Activated naive CD4-positive, alpha-beta T cell treated with anti-CD3 and anti-CD28 coated beads for 36 hours (primary cell): ENCODE measurements around the gene SORCS3. TPM values are rescaled to one million over a fixed set of nuclear protein-coding genes. Genes with fewer than 3 reads are reported as not detected.

Experiments used
- CTCF ChIA-PET: fragments of 350-600 bp; sonication (Branson Sonifier 250); formaldehyde crosslinking; loops from one replicate; lab custom pipeline; 2021; ENCODE audit warnings: antibody characterized with exemption; lab: Charles Lee
- DNase-seq: peaks from one replicate; pipeline ENCODE4 v3.0.0-alpha.2; 2020
- H3K27ac Mint-ChIP-seq: one replicate; pipeline ENCODE4 v1.8.0; 2021; ENCODE audit warnings: mild to moderate bottlenecking, mixed read lengths
- H3K27me3 Mint-ChIP-seq: one replicate; pipeline ENCODE4 v1.8.0; 2021; ENCODE audit warnings: low read depth, mixed read lengths
- H3K36me3 Mint-ChIP-seq: one replicate; pipeline ENCODE4 v1.8.0; 2021; ENCODE audit warnings: low read depth, mixed read lengths
- H3K4me1 Mint-ChIP-seq: one replicate; pipeline ENCODE4 v1.8.0; 2021; ENCODE audit warnings: low read depth, mixed read lengths
- H3K4me3 Mint-ChIP-seq: one replicate; pipeline ENCODE4 v1.8.0; 2021; ENCODE audit warnings: mild to moderate bottlenecking, moderate library complexity, mixed read lengths
- H3K9me3 Mint-ChIP-seq: one replicate; pipeline ENCODE4 v1.8.0; 2021; ENCODE audit warnings: mixed read lengths
- intact Hi-C: fragments of 100-400 bp; cut with micrococcal nuclease; formaldehyde crosslinking; loops from one replicate; pipeline ENCODE4 v1.15.1; 2023
- total RNA-seq, 2 experiments: library from RNA; stranded (reverse); gene quantifications; one replicate each; pipeline ENCODE4 v1.2.3, GENCODE V29; 2021

The SORCS3 gene
- total RNA-seq, 2 experiments from 2014 or later: not detected

- no peaks in the 10 kb centered on the region for H3K27me3 Mint-ChIP-seq
- H3K9me3 Mint-ChIP-seq: no peaks in the 10 kb centered on the region
- no peaks in the 10 kb centered on the region for H3K4me1 Mint-ChIP-seq
- no peak for DNase-seq
- H3K27ac Mint-ChIP-seq: no peak overlapping the region
- intact Hi-C loops: no loop called here
- CTCF ChIA-PET: no interaction called here
- H3K36me3 Mint-ChIP-seq: no peaks in the 10 kb centered on the region
- H3K4me3 Mint-ChIP-seq: no peak overlapping the region
Measured at GRCh38 chr10:105195831-105196230, 554.7 kb downstream of the SORCS3 start.

- Mint-ChIP-seq H3K27ac (no peak overlapping the region), H3K36me3 (peaks cover 2% of the 10 kb centered on the region), H3K27me3 (no peaks in the 10 kb centered on the region), H3K4me3 (no peak overlapping the region), H3K4me1 (no peaks in the 10 kb centered on the region), H3K9me3 (no peaks in the 10 kb centered on the region)
- intact Hi-C loops: no loop called here
- CTCF ChIA-PET: no interaction called here
- no peak for DNase-seq
Measured at GRCh38 chr10:105197598-105198364, 556.7 kb downstream of the SORCS3 start.

DNA sequence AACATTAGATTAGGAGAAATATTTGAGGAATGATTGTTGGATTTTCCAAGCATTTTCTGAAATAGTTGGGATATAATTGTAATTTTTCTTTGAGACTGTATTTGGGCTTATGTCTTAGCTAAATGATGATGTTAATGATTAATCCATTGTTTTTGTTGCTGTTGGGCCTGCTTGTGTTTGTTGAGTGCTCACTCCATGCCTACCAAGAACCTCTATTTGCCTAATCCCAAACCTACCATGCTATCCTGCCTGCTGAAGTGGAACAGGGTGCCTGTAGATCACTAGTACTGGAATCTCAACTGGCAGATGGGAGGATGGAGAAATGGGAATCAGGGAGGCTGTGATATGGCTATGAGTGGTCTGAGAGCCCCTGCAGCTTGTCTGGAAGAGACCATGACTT lies 565.5 kb downstream of the SORCS3 start:
- CTCF ChIA-PET: no interaction called here
- H3K4me3 Mint-ChIP-seq: no peak overlapping the region
- no peaks in the 10 kb centered on the region for H3K9me3 Mint-ChIP-seq
- no peaks in the 10 kb centered on the region for H3K4me1 Mint-ChIP-seq
- no peaks in the 10 kb centered on the region for H3K27me3 Mint-ChIP-seq
- no peak overlapping the region for H3K27ac Mint-ChIP-seq
- DNase-seq: no peak
- peaks cover 4% of the 10 kb centered on the region for H3K36me3 Mint-ChIP-seq
- intact Hi-C loops: no loop called here

GRCh38 chr10:105207476-105207995 lies 566.4 kb downstream of the SORCS3 start:
- no peaks in the 10 kb centered on the region for H3K4me1 Mint-ChIP-seq
- H3K4me3 Mint-ChIP-seq: no peak overlapping the region
- H3K9me3 Mint-ChIP-seq: no peaks in the 10 kb centered on the region

GRCh38 chr10:105210546-105210945 lies 569.5 kb downstream of the SORCS3 start:
- Mint-ChIP-seq H3K9me3 (no peaks in the 10 kb centered on the region), H3K27ac (no peak overlapping the region), H3K27me3 (no peaks in the 10 kb centered on the region), H3K4me1 (no peaks in the 10 kb centered on the region), H3K4me3 (no peak overlapping the region), H3K36me3 (peaks cover 2% of the 10 kb centered on the region)
- DNase-seq: no peak
- intact Hi-C loops: no loop called here
- CTCF ChIA-PET: no interaction called here

More at GRCh38 chr10:105207476-105207995, 566.4 kb downstream of the SORCS3 start:
- Mint-ChIP-seq H3K36me3 (peaks cover 2% of the 10 kb centered on the region), H3K27me3 (no peaks in the 10 kb centered on the region), H3K27ac (no peak overlapping the region)
- no peak for DNase-seq
- intact Hi-C loops: no loop called here
- CTCF ChIA-PET: no interaction called here

GRCh38 chr10:105237685-105238084 lies 596.6 kb downstream of the SORCS3 start:
- Mint-ChIP-seq H3K27ac (no peak overlapping the region), H3K4me3 (no peak overlapping the region), H3K9me3 (peaks cover 8% of the 10 kb centered on the region), H3K4me1 (no peaks in the 10 kb centered on the region), H3K36me3 (peaks cover 16% of the 10 kb centered on the region), H3K27me3 (no peaks in the 10 kb centered on the region)
- DNase-seq: no peak
- CTCF ChIA-PET: no interaction called here
- intact Hi-C loops: no loop called here

- DNase-seq: no peak
- Mint-ChIP-seq H3K4me1 (no peaks in the 10 kb centered on the region), H3K27ac (no peak overlapping the region), H3K36me3 (peaks cover 5% of the 10 kb centered on the region), H3K27me3 (no peaks in the 10 kb centered on the region), H3K9me3 (peaks cover 2% of the 10 kb centered on the region), H3K4me3 (no peak overlapping the region)
- intact Hi-C loops: no loop called here
- CTCF ChIA-PET: no interaction called here
Measured at GRCh38 chr10:105239311-105240219, 598.5 kb downstream of the SORCS3 start.

DNA sequence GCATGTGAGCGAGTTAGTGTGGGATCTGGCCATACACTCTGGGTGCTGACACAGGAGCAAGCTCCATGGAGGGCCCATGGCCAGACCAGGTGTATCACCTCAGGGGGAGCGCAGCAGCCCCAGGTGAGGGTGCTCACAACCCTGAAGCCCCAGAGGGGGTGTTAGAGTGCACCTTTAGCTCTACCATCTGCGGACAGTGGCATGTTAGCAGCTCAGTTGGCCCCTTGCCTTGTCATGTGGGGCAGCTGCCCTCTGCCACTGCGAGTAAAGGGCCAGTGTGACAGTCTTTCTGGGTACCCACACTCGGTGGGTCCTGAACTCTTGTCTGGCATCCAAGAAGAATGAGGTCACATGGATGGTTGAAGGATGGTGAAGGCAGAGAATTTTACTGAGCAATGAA lies 600.2 kb downstream of the SORCS3 start:
- no peaks in the 10 kb centered on the region for H3K4me1 Mint-ChIP-seq
- no peaks in the 10 kb centered on the region for H3K36me3 Mint-ChIP-seq
- H3K27ac Mint-ChIP-seq: no peak overlapping the region
- no peak for DNase-seq
- CTCF ChIA-PET: no interaction called here
- intact Hi-C loops: no loop called here
- H3K4me3 Mint-ChIP-seq: no peak overlapping the region
- no peaks in the 10 kb centered on the region for H3K27me3 Mint-ChIP-seq
- no peaks in the 10 kb centered on the region for H3K9me3 Mint-ChIP-seq

DNA sequence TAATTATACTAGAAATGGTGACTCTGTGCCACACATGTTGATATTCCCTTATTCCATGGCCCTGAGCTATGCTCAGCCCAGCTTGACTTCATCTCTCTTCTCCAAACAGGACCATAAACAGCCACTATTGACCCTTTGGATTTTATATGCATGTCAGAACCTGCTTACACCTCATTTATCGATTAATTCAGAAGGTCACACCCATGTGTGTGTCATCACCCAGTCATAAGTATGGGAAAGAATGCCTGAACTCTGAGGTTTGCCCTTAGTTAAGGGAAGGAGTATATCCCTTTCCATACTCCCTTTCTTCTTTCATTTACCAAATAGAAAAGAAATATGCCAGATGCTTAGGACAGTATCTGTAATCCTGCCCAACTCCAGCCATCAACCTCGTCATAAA lies 602.3 kb downstream of the SORCS3 start:
- Mint-ChIP-seq H3K27ac (no peak overlapping the region), H3K36me3 (peaks cover 8% of the 10 kb centered on the region), H3K9me3 (no peaks in the 10 kb centered on the region), H3K27me3 (no peaks in the 10 kb centered on the region), H3K4me1 (no peaks in the 10 kb centered on the region), H3K4me3 (no peak overlapping the region)
- intact Hi-C loops: no loop called here
- CTCF ChIA-PET: no interaction called here
- DNase-seq: no peak

DNA sequence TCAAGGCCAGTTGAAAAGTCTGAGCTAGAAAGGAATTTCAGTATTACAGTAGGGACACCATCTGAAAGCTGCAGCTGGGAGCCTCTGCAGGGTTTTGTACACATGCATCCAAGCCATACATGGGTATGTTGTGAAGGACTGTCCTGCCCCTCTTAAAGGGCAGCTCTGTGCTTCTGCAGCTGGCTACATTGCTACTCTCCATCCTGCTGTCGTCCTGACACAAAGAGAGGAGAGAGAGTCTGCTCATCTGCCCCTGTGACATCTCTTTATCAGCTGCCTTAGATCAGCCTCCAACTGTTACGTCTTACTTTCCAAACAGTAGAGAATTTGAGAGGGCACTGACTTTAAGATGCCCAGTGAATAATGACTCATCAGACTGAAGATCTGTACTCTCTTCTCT lies 602.7 kb downstream of the SORCS3 start:
- CTCF ChIA-PET: no interaction called here
- Mint-ChIP-seq H3K36me3 (peaks cover 8% of the 10 kb centered on the region), H3K27me3 (no peaks in the 10 kb centered on the region), H3K4me3 (no peak overlapping the region), H3K27ac (no peak overlapping the region), H3K4me1 (no peaks in the 10 kb centered on the region), H3K9me3 (no peaks in the 10 kb centered on the region)
- intact Hi-C loops: no loop called here
- DNase-seq: no peak

DNA sequence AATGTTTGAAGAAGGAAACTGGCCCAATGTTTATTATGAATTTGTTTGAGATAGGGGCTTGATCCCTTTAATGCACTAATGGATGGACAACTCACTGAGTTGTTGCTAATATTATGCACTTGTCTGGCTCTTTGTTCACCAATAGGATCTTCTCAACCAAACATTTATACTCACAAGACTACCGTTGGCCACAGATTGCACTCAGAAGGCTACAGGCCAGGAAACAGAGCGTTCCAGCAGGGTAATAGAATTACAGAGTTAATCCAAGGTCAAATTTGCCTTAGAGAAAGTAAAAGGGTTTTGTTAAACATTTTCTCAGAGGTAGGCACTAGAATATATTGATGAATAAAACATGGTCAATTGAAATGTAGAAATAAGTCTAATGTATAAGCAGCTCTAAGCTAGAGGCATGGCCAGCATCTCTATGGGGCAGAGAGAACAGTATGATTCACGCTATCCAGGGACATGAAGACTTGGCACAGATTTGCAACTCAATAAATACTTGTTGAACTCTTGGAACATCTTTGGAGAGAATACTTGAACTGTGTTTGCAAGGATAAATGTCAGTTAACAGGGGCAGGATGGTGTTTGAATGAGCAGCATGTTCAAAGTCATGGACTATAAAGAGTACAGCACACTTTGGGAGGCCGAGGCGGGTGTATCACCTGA lies 606.9 kb downstream of the SORCS3 start:
- no peaks in the 10 kb centered on the region for H3K9me3 Mint-ChIP-seq
- intact Hi-C loops: no loop called here
- no peak for DNase-seq
- H3K4me3 Mint-ChIP-seq: no peak overlapping the region
- peaks cover 3% of the 10 kb centered on the region for H3K4me1 Mint-ChIP-seq
- peaks cover 13% of the 10 kb centered on the region for H3K36me3 Mint-ChIP-seq
- no peaks in the 10 kb centered on the region for H3K27me3 Mint-ChIP-seq
- H3K27ac Mint-ChIP-seq: no peak overlapping the region
- CTCF ChIA-PET: no interaction called here

DNA sequence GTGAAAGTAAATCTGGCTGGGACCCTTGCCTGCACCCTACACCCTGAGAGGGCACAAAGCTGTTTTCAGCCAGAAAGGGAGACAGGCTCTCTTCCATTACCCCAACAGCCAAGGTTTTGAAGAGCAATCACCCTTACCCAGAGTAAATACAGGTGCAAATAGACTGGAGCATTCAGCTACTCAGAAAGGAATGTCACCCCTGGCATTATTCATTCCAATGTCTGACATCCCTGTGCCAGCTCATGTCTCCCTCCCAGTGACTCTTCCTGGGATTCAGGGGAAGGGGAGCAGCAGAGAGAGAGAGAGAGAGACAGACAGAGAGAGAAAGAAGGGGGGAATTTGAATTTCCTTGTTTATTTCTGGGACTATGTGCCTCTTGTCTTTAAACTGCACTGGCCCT lies 611.8 kb downstream of the SORCS3 start:
- peaks cover 7% of the 10 kb centered on the region for H3K36me3 Mint-ChIP-seq
- CTCF ChIA-PET: no interaction called here
- H3K4me1 Mint-ChIP-seq: peaks cover 3% of the 10 kb centered on the region
- H3K9me3 Mint-ChIP-seq: peaks cover 2% of the 10 kb centered on the region
- H3K27me3 Mint-ChIP-seq: no peaks in the 10 kb centered on the region
- H3K27ac Mint-ChIP-seq: no peak overlapping the region
- no peak for DNase-seq
- H3K4me3 Mint-ChIP-seq: no peak overlapping the region
- intact Hi-C loops: no loop called here
